GM10266 (cell line): ENCODE results near the gene TMEM252.

Source experiments
- DNase-seq: peaks from one replicate; pipeline ENCODE4 v3.0.0; 2012; ENCODE audit errors: extremely low spot score
- TF ChIP-seq, protein P1 (sequence below): IDR thresholded peaks from 2 replicates; pipeline ENCODE4 v1.5.1; 2012; ENCODE audit warnings: mild to moderate bottlenecking, low read depth; ENCODE audit not compliant: control insufficient read depth, insufficient read depth; ENCODE audit errors: missing control alignments

Gene TMEM252

GRCh38 chr9:68574150-68574549 is 33.5 kb upstream of the TMEM252 start:
- DNase-seq, result no peak

DNA sequence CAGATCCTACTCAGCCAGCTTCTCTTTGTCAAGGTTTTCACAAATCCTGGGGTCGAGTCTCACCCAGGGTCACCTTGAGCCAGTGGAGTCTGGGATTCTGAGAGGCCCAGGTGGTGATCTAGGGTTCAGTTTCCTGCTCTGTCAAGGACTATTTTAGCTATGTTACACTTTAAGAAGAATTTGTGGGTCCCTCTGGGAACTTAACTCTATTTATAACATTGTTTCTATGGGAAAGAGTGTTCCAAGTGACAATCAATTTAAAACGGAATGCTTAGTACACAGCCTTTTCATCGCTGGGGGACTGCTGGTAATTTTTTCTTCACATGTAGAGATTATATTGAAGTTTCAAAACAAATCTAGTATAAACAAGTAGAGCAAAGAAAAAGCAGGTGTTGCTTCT is 26.9 kb upstream of the TMEM252 start:
- DNase-seq, result no peak
- TF ChIP-seq, protein P1, sequence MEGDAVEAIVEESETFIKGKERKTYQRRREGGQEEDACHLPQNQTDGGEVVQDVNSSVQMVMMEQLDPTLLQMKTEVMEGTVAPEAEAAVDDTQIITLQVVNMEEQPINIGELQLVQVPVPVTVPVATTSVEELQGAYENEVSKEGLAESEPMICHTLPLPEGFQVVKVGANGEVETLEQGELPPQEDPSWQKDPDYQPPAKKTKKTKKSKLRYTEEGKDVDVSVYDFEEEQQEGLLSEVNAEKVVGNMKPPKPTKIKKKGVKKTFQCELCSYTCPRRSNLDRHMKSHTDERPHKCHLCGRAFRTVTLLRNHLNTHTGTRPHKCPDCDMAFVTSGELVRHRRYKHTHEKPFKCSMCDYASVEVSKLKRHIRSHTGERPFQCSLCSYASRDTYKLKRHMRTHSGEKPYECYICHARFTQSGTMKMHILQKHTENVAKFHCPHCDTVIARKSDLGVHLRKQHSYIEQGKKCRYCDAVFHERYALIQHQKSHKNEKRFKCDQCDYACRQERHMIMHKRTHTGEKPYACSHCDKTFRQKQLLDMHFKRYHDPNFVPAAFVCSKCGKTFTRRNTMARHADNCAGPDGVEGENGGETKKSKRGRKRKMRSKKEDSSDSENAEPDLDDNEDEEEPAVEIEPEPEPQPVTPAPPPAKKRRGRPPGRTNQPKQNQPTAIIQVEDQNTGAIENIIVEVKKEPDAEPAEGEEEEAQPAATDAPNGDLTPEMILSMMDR, result no peak

More at GRCh38 chr9:68574150-68574549, 33.5 kb upstream of the TMEM252 start:
- TF ChIP-seq, protein P1, result no peak

- DNase-seq, result no peak
- TF ChIP-seq, protein P1, result no peak
Observed at GRCh38 chr9:68562461-68562860, 21.8 kb upstream of the TMEM252 start.

DNA sequence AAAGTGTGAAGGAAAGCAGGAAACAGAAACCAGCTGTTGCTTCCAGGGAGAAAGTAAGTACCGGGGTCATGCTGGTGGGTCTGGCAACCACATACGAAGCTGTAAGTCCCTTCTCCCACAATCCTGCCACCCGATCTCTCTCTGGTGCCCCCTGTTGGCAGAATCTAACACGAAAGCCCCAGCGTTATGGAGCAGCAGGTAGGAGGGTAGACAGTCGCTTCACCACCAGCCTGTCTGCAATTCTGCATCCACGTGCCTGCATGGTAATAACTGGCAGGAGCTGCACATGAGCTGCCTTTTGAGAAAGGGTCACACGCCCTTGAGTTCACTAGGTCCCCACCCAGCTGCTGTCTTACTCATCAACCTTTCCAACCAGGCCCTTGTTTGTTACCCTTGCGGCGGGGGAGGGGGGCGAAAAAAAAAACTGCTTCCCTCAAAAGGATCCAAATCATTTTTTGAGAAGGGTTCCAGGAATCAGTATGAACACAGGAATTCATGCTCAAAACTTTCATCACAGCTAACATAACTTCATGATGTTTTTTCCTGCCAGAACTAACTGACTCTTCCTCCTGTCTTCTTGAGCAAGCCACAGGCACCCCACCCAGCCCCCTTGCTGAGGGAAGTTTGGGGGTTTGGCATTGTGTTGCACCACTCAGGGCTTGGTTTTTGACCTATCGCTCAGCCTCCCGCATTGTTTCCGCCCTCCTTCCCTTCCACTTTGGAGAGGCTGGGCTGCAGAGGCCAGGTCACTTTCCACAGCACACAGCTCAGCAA is 19.6 kb upstream of the TMEM252 start:
- peak; percentile 53 for DNase-seq
- TF ChIP-seq, protein P1, result peak; percentile 65

DNA sequence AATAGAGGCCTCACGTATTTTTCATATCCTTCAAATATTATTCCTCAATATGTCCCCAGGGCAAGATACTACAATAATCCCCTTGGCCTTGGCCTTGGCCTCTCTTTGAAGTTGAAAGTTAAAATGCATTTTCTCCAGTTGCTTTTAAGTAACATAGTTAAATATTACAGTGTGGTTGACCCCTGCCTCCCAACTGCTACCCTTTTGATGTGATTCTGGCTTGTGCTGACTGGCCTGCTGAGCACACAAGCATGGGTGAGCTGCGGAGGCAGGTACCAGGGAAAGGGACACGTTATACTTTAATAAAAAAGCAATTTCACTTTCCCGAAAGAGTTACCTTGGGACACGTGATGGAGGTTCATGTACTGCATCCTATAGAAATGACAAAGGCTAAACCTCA is 17.9 kb upstream of the TMEM252 start:
- TF ChIP-seq, protein P1, result no peak
- no peak for DNase-seq

DNA sequence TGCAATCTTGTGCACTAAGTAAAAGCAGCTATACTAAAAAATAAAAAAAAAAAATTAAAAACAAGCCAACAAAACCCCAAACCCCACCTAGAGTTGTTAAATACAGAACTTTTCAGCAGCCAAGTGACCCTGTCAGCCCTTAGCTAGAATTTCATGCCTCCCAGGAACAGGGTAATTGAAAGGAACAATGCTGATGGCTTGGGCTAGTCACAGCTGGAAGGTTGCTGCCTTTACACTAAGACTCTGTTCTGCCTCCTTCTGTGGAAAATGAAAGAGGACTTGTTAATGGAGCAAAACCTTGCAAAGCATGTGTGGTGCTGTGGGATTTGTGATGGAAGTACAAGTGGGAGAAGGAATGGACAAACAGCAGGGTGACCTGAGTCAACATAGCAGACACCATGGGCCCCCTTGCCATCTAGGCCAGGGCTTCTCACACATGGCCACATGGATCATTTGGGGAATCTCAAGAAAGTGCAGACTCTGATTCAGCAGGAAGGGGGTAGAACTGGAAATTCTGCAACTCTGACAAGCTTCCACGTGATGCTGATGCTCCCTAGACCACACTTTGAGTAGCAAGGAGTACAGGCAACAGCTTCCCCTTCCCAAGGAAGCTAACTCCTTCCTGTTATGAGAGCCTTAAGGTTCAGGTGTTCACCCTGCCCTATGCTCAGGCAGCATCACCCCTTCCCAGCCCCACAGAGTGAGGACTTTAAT is 14.9 kb upstream of the TMEM252 start:
- no peak for DNase-seq
- TF ChIP-seq, protein P1, result no peak
